Erythroblast (primary cell): ENCODE results near the gene BTBD17.

ENCODE experiments used
- GATA1 ChIP-seq: IDR thresholded peaks from 2 replicates; pipeline ENCODE4 v1.6.1; 2011; ENCODE audit warnings: low read depth, mild to moderate bottlenecking, control low read depth, low read length, moderate library complexity
- POLR2A ChIP-seq: IDR thresholded peaks from 2 replicates; pipeline ENCODE4 v1.6.1; 2011; ENCODE audit warnings: mild to moderate bottlenecking, low read length

GRCh38 chr17:74342224-74342623 is 19.4 kb downstream of the BTBD17 start:
- TF ChIP-seq POLR2A (no peak), GATA1 (no peak)
